HG02678 (cell line): ENCODE results near the gene IPP.
"Not testable (repeated sequence)": the region's sequence is repeated elsewhere in the genome, so short reads cannot be mapped to it uniquely, and the experiment has no call there.

Experiments used
- ATAC-seq: cut with Tn5 transposase; IDR thresholded peaks from one replicate; pipeline ENCODE4 v1.9.1; 2021; ENCODE audit warnings: mild to moderate bottlenecking, moderate library complexity; ENCODE audit not compliant: unreplicated experiment

The IPP gene

GRCh38 chr1:45686015-45686287 is 64.5 kb downstream of the IPP start:
- ATAC-seq, result peak; percentile 7

GRCh38 chr1:45685308-45686014 is 65.0 kb downstream of the IPP start:
- no peak for ATAC-seq

- ATAC-seq, result no peak
These were observed 66.1 kb downstream of the IPP start for GRCh38 chr1:45684402-45684801.

GRCh38 chr1:45682942-45683341 is 67.5 kb downstream of the IPP start:
- ATAC-seq, result no peak

- ATAC-seq, result no peak
These were observed 71.3 kb downstream of the IPP start for GRCh38 chr1:45679123-45679522.

- no peak for ATAC-seq
These were observed 72.0 kb downstream of the IPP start for GRCh38 chr1:45678489-45678888.

GRCh38 chr1:45677751-45678245 is 72.7 kb downstream of the IPP start:
- no peak for ATAC-seq

- not testable (repeated sequence) for ATAC-seq
These were observed 73.9 kb downstream of the IPP start for GRCh38 chr1:45676553-45676952.

- ATAC-seq, result no peak
These were observed 76.0 kb downstream of the IPP start for GRCh38 chr1:45674478-45674877.

GRCh38 chr1:45673956-45674355 is 76.5 kb downstream of the IPP start:
- no peak for ATAC-seq

- no peak for ATAC-seq
These were observed 80.4 kb downstream of the IPP start for GRCh38 chr1:45669859-45670655.

GRCh38 chr1:45669379-45669778 is 81.1 kb downstream of the IPP start:
- no peak for ATAC-seq

GRCh38 chr1:45668526-45668925 is 81.9 kb downstream of the IPP start:
- no peak for ATAC-seq

- ATAC-seq, result no peak
These were observed 82.9 kb downstream of the IPP start for GRCh38 chr1:45667321-45668111.

GRCh38 chr1:45666836-45667235 is 83.6 kb downstream of the IPP start:
- no peak for ATAC-seq

GRCh38 chr1:45660336-45660735 is 90.1 kb downstream of the IPP start:
- ATAC-seq, result no peak

- ATAC-seq, result no peak
These were observed 91.2 kb downstream of the IPP start for GRCh38 chr1:45659222-45659621.

- no peak for ATAC-seq
These were observed 92.3 kb downstream of the IPP start for GRCh38 chr1:45658171-45658570.

GRCh38 chr1:45656573-45657226 is 93.8 kb downstream of the IPP start:
- no peak for ATAC-seq

- ATAC-seq, result no peak
These were observed 95.7 kb downstream of the IPP start for GRCh38 chr1:45654540-45655280.
